Coronary artery (tissue), 2 donors: ENCODE data around the gene IFNK.

ENCODE experiments used
- DNase-seq: peaks from one replicate; pipeline ENCODE4 v3.0.0-alpha.2; 2017; ENCODE audit warnings: low spot score
- H3K27ac ChIP-seq, 2 donors: fragments of 200-600 bp; sonication (generic); one replicate each; pipeline ENCODE4 v1.5.1; 2016 to 2019
- H3K4me3 ChIP-seq: fragments of 200-600 bp; sonication (generic); 2 replicates; pipeline ENCODE4 v1.5.1; 2016; ENCODE audit warnings: mild to moderate bottlenecking, moderate library complexity
- CTCF ChIP-seq: fragments of 200-600 bp; sonication (generic); IDR thresholded peaks from one replicate; pipeline ENCODE4 v1.5.1; 2019; ENCODE audit warnings: antibody characterized with exemption

The IFNK gene

GRCh38 chr9:27483576-27483975, 40.5 kb upstream of the IFNK start:
- no peak for TF ChIP-seq CTCF
- H3K27ac ChIP-seq = no peak overlapping the region
- no peak for DNase-seq
- H3K4me3 ChIP-seq = no peak overlapping the region

GRCh38 chr9:27485158-27485557, 38.9 kb upstream of the IFNK start:
- Histone ChIP-seq H3K4me3 (no peak overlapping the region), H3K27ac (no peak overlapping the region)
- DNase-seq = no peak
- no peak for TF ChIP-seq CTCF

GRCh38 chr9:27487128-27487640, 36.9 kb upstream of the IFNK start:
- H3K4me3 ChIP-seq = no peak overlapping the region
- no peak overlapping the region for H3K27ac ChIP-seq
- no peak for TF ChIP-seq CTCF
- DNase-seq = no peak

- Histone ChIP-seq H3K27ac (no peak overlapping the region), H3K4me3 (no peak overlapping the region)
- no peak for DNase-seq
- TF ChIP-seq CTCF = no peak
These were observed 36.2 kb upstream of the IFNK start for GRCh38 chr9:27487927-27488326.

- TF ChIP-seq CTCF = no peak
- DNase-seq = no peak
- Histone ChIP-seq H3K4me3 (no peak overlapping the region), H3K27ac (no peak overlapping the region)
These were observed 34.8 kb upstream of the IFNK start for GRCh38 chr9:27489087-27489876.

GRCh38 chr9:27491154-27491553, 32.9 kb upstream of the IFNK start:
- DNase-seq = no peak
- TF ChIP-seq CTCF = no peak
- Histone ChIP-seq H3K27ac (no peak overlapping the region), H3K4me3 (no peak overlapping the region)

GRCh38 chr9:27495480-27496134, 28.5 kb upstream of the IFNK start:
- H3K4me3 ChIP-seq = no peak overlapping the region
- TF ChIP-seq CTCF = no peak
- H3K27ac ChIP-seq = no peak overlapping the region
- no peak for DNase-seq
